Hypothalamus (tissue), 51 donors: Measurements from ENCODE around the gene LCLAT1.
"Not testable (repeated sequence)": the region's sequence is repeated elsewhere in the genome, so short reads cannot be mapped to it uniquely, and the experiment has no call there.

ENCODE experiments used
- DNase-seq, 51 donors: peaks; one replicate each; lab custom pipeline; 2025; lab: John Stamatoyannopoulos, UW

LCLAT1 gene

DNA sequence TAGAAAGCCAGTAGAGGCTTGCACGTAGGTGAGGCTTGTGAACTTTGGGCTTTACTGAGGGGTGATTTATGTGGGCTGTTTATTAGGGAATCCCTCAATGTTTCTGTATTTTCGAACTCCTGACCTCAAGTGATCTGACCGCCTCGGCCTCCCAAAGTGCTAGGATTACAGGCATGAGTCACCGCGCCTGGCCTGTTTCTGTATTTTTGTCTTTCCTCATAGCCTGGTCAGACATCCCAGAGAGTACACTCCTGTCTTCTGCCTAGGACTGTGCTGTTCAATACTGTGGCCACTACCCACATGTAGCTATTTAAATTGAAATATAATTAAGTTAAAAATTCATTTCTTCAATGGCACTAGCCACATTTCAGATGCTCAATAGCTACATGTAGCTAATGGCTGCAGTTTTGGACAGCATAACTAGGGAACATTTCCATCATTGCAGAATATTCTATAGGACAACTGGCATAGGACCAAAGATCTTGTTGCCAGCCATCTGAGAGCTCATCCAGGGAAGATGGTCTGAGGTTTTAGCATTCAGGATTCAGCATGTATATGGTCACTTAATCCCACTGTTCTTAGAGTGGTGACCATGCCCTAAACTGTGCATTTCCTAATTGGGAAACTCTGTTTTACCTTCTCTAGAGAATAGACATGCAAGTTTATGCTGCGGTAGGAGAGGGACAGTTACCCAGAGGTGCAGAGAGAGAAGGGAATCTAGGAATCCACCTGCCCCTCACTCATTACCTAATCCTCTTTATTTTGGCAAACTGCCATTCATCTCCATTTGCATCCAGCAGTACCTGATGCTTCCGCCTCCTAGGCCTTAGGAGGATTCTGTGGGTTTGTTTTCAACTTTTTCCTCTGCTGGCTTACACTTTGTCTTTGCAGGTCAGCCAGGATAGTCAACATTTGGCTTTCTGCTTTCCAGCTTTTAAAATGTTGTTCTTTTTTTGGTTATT, 64.4 kb downstream of the LCLAT1 start:
- DNase-seq, result no peak

DNA sequence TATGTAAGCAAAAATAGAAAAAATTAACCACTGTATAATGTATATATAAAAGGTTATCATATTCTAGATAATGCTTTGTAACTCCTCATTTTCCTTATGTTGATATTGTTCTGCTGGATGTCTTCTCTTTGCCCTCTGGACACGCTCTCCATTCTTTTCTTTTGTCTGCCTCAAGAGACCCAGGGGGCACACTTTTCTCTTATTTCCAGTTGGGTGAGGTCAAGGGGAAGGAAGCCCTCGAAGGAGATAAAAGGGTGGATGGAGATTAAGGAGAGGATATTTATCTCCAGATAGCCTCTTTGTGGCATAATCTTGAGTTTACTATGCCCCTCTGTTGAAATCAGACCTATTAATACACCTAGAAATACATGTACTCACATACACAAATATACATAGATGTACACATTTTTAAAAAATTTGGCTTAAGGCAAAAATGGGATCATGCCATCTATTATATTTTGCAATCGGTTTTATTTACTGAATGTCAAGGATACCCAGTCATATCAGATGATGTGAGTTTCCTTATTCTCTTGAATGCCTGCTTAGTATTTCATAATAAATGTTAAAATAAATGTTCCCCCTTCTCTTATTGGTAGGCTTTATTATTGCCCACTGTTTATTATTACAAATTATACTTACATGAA, 65.3 kb downstream of the LCLAT1 start:
- DNase-seq, result no peak

DNA sequence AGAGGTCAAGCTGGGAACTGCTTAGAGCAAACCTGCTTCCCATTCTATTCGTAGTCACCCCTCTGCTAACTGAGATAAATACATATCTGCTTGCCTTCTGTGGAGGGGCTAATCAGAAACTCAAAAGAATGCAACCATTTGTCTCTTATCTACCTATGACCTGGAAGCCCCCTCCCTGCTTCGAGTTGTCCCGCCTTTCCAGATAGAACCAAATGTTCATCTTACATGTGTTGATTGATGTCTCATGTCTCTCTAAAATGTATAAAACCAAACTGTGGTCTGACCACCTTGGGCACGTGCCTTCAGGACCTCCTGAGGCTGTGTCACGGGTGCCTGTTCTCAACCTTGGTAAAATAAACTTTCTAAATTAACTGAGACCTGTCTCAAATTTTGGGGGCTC, 66.6 kb downstream of the LCLAT1 start:
- DNase-seq, result not testable (repeated sequence)

DNA sequence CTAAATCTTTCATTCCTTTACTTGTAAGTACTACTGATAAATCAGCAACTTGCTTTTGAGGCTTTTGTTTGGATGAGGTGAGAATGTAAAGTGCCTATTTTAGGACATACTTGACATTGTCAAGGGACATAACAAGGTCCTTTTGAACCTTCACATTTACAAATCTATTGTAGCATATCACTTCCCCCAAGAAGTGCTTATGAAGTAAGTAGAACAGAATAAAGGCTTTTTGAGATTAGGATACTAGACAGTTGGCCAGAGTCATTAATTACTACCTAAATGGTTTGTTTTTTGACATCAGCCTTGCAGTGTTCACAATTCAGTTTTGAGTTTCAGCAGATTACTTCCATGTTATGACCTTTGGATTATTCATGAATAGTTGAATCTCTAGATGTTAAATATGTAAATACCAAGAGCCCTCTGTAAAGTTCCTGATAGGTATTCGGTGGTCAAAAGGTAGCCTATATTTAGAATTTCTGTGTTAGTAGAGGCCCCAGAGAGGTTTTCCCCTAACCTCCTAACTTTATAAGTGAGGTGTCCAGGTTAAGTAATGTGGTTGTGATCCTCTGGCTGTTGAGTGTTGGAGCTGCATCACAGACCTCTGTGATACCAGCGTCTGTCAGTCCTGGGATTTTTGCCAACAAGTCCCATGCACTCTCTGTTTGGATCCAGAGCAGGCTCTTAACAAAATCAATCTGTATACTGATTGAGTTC, 67.2 kb downstream of the LCLAT1 start:
- peak in 1 of 51 donors; percentile 2 for DNase-seq

DNA sequence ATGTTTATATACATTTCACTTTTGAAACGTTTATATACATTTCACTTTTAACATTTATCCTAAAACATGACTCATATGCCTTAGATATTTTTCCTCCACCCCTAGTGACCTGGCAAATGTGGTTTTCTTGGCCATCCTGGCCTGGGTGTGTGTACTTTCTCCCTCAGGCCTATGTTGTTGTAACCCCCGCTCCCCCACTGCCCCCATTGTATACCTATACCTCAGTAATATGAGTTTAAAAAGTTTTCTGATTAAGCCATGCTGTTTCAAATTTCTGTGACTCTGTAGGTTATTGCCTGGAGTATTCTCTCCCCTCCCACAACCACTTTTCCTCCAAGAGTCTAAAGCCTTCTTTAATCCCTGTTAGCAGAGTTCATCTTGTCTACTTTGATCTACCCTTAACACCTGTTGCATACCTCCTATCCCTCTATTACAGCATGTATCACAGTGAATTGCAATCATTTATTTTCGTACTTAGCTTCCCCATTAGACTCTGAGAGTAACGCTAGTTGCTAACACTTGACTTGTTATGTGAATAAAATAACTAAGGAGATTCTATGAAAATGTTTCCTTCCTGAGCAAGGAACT, 67.9 kb downstream of the LCLAT1 start:
- no peak for DNase-seq

DNA sequence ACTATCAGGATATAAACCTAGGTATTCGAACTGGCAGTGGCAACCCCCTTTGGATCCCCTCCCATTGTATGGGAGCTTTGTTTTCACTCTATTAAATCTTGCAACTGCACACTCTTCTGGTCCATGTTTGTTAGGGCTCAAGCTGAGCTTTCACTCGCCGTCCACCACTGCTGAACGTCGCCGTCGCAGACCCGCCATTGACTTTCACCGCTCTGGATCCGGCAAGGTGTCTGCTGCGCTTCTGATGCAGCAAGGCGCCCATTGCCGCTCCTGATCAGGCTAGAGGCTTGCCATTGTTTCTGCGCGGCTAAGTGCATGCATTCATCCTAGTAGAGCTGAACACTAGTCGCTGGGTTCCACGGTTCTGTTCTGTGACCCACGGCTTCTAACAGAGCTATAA, 69.1 kb downstream of the LCLAT1 start:
- no peak for DNase-seq

DNA sequence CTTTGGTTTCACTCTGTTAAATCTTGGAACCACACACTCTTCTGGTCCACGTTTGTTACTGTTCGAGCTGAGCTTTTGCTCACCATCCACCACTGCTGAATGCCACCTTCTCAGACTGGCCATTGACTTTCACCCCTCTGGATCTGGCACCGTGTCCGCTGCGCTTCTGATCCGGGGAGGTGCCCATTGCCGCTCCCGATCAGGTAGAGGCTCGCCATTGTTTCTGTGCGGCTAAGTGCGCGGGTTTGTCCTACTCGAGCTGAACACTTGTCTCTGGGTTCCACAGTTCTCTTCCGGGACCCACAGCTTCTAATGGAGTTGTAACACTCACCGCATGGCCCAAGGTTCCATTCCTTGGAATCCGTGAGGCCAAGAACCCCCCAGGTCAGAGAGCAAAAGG, 72.8 kb downstream of the LCLAT1 start:
- DNase-seq, result no peak

DNA sequence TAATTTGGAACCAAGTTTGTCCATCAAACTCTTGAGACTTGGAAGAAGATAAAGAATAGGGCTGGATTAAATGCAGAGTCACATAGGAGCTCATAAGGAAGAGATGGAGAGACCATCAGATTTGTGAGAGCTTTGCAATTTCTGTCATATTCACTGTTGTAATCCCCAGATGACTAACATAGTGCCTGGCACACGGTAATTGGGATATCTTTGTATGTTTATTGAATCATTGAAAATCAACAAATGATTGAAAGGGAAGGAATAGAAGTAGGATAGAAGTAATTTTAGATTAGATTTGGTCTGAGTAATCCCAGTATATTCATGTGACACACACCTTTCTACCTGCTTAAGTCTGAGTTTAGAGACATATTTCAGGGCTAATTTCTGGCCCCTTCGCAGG, 75.4 kb downstream of the LCLAT1 start:
- DNase-seq, result no peak

DNA sequence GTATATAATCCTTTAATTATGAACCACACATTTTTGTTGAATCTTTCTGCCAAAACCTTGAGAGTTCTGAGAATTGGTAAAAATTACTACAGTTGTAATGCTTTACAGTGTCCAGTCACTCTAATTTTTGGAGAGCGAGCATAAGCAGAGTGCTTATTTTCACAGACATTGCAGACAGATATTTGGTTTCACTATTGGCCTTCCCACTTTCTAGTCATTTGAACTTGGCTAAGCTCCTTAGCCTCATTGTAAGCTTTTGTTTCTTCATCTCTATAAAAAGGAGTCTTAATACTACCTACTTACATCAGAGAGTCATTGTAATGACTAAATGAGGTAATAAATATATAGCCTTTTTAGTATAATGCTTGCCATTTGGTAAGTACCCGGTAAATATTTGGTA, 80.4 kb downstream of the LCLAT1 start:
- DNase-seq, result no peak

DNA sequence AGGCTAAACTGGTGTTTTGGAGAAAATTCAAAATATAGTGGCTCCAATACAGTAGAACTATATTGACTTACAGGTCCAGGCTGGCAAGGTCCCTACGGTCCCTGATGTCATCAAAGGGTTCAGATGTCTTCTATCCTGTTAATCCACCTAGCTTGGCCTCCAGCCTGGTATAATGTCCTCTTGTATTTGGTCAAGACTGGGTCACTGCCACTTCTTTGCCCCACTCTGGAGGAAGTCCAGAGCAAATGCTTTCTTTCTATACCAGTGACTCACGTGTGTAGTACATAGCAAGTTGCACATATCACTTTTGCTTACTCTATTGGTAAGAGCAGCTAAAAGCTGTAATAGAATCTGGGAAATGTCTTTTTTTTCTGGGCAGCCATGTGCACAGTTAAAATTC, 80.8 kb downstream of the LCLAT1 start:
- no peak for DNase-seq

DNA sequence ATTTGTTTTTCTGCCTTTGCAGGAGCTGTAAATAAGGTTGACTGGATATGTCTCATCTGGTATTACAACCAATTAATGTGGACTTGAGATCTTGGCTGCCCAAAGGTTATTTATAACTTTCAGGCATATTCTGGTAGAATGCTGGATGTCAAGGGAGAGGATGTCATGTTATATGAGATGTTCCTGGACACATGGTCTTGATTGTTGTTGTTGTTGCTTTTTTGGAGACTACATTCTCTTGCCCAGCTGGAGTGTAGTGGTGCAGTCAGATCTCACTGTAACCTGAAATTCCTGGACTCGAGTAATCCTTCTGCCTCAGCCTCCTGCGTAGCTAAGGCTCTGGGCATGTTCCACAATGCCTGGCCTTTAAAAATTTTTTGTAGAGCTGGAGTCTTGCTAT, 83.3 kb downstream of the LCLAT1 start:
- no peak for DNase-seq

DNA sequence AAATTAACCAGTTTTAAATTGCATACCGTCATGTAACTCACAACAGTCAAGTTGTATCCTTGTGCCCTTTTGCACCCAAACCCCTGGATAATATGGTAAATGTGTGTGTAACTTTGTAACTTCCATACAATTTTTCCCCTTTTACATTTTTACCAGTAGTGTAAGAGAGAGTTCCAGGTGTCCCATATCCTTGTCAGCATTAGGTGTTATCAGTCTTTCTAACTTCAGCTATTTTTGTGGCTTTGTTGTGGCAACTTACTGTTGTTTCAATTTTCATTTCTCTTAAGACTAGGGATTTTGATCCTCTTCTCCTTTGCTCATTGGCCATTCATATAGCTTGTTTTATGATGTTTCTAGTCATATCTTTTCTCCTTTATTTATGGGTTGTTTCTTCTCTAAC, 94.6 kb downstream of the LCLAT1 start:
- DNase-seq, result no peak

DNA sequence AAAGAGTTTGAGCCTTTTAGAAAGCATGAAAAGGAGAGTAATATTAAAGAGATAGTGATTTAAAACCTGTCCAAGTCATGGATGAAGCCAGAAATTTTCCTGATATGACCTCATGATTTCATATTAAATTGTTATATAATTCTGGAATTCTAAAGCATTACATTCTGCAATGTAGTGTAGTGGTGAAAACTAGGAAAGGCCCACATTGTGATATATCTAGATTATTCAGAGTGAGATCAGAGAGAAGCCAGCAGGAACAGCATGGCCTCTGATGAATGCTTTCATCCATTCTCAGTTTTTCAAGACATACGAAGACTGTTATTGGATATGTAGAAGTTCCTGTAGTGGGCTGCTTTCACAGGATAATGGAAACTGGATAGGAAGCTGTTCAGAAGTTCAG, 98.8 kb downstream of the LCLAT1 start:
- DNase-seq, result no peak

DNA sequence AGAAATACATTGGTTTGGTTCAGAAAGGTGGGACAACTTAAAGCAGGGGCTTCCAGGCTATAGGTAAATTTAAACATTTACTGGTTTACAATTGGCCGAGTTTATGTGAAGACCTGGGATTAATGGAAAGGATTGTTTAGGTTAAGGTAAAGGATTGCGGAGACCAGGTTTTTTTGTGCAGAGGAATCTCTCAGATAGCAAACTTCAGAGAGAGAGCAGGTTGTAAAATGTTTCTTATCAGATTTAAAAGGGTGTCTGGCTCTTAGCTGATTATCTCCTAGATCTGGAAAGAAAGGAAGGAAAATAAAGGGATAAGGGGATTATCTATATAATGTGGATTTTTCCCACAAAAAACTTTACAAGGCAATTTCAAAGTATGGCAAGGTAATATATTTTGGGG, 101.3 kb downstream of the LCLAT1 start:
- no peak for DNase-seq

DNA sequence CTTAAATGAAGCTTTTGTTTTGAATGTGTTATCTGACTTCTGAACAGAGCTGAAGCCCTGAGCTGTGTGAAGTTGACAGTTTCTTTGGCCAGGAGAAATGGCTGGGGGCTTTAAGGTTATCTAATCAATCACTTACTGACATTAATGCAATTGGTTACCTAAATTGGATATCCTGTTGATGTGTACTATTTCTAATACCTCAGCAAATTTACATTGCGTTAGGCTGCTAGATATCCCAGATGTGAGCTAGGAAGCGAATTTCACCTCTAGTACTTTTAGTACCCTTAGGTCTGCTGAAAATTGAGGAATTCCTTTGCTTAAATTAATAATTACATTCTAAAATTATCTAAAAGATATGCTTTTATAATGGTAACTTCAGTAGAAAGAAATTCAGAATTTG, 102.0 kb downstream of the LCLAT1 start:
- DNase-seq, result no peak

DNA sequence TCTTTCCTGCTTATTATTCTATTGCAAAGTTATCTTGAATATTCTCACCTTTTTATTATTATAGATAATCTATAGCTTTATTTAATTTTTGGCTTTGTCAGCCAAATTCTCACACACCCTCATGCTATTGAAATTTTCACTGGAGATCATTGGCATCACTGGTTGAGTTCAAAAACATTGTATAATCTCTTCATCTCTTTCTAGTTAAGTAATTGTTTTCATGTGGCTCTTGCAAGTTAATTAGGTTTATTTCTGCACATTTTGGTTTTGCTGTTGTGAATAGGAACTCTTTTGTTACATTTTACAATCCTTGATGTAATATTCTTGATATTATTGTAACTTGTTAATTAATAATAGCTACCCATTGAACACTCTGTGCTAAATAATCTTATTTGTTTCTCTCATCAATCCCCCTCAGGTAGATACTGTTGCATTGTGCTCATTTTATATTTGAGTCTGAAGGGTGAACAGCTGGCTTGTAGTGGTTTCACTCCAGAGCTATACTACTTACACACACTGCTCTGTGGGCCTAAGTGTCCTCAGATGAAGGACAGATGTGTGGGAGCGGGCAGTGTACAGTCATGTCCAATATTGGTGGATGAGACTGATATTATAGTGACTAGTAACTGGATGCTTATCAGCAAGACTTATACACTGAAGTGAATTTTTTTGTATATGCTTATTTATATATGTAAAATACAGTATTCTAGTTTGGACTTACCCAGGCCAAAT, 112.7 kb downstream of the LCLAT1 start:
- DNase-seq, result no peak

DNA sequence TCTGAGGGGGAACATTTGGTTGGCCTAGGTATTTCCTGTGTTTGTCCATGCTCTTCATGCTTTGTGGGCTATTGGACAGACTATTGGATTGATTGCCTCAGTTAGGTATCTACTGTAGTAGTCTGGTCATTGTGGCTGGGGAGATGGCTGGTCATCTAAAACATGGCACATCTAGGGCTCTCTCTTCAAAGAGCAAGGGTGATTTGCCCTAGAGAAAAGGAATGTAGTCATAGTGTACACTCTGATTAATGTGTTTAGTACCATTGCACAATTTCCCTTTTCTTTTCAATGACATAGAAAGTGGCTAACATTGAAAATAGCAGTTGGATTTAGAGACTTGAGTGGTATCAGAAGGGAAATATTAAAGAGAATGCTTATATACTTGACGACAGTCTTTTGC, 114.3 kb downstream of the LCLAT1 start:
- no peak for DNase-seq

DNA sequence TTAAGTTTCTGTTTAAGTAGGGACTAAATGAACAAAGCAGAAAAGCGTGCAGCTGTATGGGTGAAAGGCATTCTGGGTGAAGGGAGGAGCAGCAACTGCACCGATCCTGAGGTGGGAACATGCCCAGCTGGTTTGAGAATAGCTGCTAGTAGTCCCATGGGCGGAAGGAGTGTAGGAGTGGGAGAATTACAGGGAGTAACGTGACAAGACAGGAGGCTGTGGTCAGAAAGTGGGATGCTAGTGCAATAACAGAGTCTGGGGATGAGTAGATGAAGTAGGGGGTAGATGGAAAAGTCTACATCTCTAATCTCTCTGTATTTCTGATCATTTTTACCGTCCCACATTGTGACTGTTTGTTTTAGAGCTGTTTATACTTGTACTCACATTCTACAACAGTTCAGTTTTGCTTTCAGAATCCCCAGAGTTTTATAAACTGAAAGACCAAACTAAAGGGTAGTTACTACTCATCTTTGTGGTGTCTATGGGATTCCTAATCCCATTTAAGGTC, 118.9 kb downstream of the LCLAT1 start:
- DNase-seq, result no peak

DNA sequence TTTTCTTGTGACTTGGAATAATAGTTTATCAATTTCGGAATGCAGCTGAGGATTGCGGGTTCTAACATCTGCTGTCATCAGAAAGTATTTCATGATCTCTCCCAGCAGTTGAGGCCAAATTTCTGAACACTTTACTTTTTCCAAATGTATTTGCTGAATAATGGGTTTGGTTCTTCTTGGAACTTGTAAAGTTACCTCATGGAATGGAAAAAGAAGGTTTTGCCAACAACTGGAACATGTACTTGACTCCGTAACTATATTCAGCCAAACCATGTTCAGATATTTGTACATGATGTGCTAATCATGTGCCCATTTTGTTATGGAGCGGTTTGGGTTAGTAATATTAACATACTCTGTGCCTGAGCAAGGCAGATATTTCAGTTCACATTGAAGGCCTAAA, 119.6 kb downstream of the LCLAT1 start:
- DNase-seq, result no peak

DNA sequence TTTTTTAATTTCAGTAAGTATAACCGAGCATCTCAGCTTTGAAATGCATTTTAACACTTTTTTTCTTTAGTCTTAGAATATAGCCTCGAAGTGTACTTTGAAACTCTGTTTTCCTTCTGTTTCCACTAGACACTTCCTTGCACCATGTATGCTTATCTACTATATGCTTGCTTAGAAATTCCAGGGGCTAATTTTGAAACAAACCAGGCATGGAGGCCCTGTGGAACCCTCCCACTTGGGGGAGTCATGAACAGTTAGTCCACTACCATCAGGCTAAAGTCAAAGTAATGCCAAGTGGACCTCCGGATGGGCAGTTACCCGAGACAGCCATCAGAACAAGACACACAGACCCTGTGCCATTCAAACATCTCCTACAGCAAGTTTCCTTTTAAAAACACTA, 120.3 kb downstream of the LCLAT1 start:
- no peak for DNase-seq
